ENCODE results near the gene LY6G5B. TPM values are rescaled to one million over a fixed set of nuclear protein-coding genes. Genes with fewer than 3 reads are reported as not detected.

LY6G5B gene
- total and polyA plus RNA-seq, 2 donors (not counting 3 experiments of a cell fraction or from before 2014, with no cell fraction given), result 15.4 to 25.0 TPM

GRCh38 chr6:31702819-31703716 lies 33.3 kb downstream of the LY6G5B start, which contains the start of gene ABHD16A:
Gene ABHD16A (minus strand): TSS chr6:31703324. CDS start chr6:31703281, 43 bp downstream.
- H3K4me3 ChIP-seq (replicated peaks in 1 of 3; ENCODE audit: insufficient read depth in 1 of 3, low read depth in 1 of 3, low read length in 3 of 3), result peak within 1 kb of the TSS; percentile 59 to 80 (median 74)
- H3K9me3 ChIP-seq (replicated peaks; ENCODE audit: control insufficient read depth, insufficient read depth, low read length), result no peaks in the 10 kb centered on the region
- no peaks in the 10 kb centered on the region for H3K27me3 ChIP-seq (ENCODE audit: control insufficient read depth in 2 of 2, insufficient read depth in 2 of 2, low read length in 2 of 2)
- DNase-seq (ENCODE audit: low read depth, low spot score), result peak; percentile 99
- H3K79me2 ChIP-seq (ENCODE audit: control insufficient read depth, insufficient read depth, low read length), result peaks cover 21% of the 10 kb centered on the region
- peaks cover 11% of the 10 kb centered on the region for H3K4me1 ChIP-seq (ENCODE audit: control insufficient read depth, extremely low read depth, insufficient read depth, low read length)
- H3K9me1 ChIP-seq (replicated peaks; ENCODE audit: control insufficient read depth, extremely low read depth, insufficient read depth, low read length), result no peaks in the 10 kb centered on the region
- H2AFZ ChIP-seq (ENCODE audit: low read depth, low read length), result peak within 1 kb of the TSS; percentile 76
- dilution Hi-C loops (cut with MboI; ENCODE audit: extremely low pct_ligation_motif_present, low sequenced_read_pairs), result no loop called here
- intact Hi-C loops (cut with micrococcal nuclease), result loop anchor here (1.0 to 2.0 kb wide), 7 partner anchors 22 to 124 kb away; partner anchors contain the start of genes BAG6, HSPA1B, LY6G5C and PRRC2A
- H3K27ac ChIP-seq (ENCODE audit: insufficient read depth, low read depth, low read length), result peak within 1 kb of the TSS; percentile 77
- no peaks in the 10 kb centered on the region for H3K36me3 ChIP-seq (ENCODE audit: control insufficient read depth in 2 of 2, extremely low read depth in 1 of 2, insufficient read depth in 2 of 2, low read length in 2 of 2)
- H3K9ac ChIP-seq (replicated peaks; ENCODE audit: extremely low read depth, insufficient read depth, low read length), result peak within 1 kb of the TSS; percentile 90
- POLR2A ChIA-PET, result interaction anchor here (0.7 to 1.2 kb wide), 6 partner anchors 8 to 124 kb away, joined by 3 to 6 read pairs (median 4); partner anchors contain the start of genes DDAH2, GPANK1, HSPA1B and MSH5
- peak; percentile 100 for FAIRE-seq
- TF ChIP-seq POLR2A (IDR thresholded peaks at IDR 0.05; ENCODE audit: low read depth, low read length) (peak; percentile 97), MYC (IDR thresholded peaks at IDR 0.05; ENCODE audit: low read depth, low read length) (no peak), POLR2AphosphoS5 (IDR thresholded peaks at IDR 0.05; ENCODE audit: insufficient read depth, low read depth, low read length) (peak; percentile 90)
- TF ChIP-seq, protein P1, sequence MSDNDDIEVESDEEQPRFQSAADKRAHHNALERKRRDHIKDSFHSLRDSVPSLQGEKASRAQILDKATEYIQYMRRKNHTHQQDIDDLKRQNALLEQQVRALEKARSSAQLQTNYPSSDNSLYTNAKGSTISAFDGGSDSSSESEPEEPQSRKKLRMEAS (IDR thresholded peaks at IDR 0.05; ENCODE audit: insufficient read depth, insufficient read length), result peak; percentile 7
- TF ChIP-seq, protein P2, sequence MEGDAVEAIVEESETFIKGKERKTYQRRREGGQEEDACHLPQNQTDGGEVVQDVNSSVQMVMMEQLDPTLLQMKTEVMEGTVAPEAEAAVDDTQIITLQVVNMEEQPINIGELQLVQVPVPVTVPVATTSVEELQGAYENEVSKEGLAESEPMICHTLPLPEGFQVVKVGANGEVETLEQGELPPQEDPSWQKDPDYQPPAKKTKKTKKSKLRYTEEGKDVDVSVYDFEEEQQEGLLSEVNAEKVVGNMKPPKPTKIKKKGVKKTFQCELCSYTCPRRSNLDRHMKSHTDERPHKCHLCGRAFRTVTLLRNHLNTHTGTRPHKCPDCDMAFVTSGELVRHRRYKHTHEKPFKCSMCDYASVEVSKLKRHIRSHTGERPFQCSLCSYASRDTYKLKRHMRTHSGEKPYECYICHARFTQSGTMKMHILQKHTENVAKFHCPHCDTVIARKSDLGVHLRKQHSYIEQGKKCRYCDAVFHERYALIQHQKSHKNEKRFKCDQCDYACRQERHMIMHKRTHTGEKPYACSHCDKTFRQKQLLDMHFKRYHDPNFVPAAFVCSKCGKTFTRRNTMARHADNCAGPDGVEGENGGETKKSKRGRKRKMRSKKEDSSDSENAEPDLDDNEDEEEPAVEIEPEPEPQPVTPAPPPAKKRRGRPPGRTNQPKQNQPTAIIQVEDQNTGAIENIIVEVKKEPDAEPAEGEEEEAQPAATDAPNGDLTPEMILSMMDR (IDR thresholded peaks at IDR 0.05; ENCODE audit: extremely low read depth in 1 of 2, insufficient read depth in 1 of 2, low read depth in 1 of 2, low read length in 2 of 2), result peak in 1 of 2 donors; percentile 3
- BruUV-seq (replicated peaks), result TSS peak; percentile 80
- H3K4me2 ChIP-seq (ENCODE audit: insufficient read depth, low read length), result peak within 1 kb of the TSS; percentile 81
- H4K20me1 ChIP-seq (replicated peaks; ENCODE audit: control insufficient read depth, extremely low read depth, insufficient read depth, low read length), result no peaks in the 10 kb centered on the region
- CTCF ChIA-PET, result interaction anchor here (1.0 to 1.9 kb wide), 12 partner anchors 8 to 128 kb away, joined by 3 to 9 read pairs (median 6); partner anchors contain the start of genes DDAH2, LSM2, LY6G5C and LY6G6D
